Lung (tissue), 12 donors: ENCODE measurements around the gene PCDH17. TPM values are rescaled to one million over a fixed set of nuclear protein-coding genes. Genes with fewer than 3 reads are reported as not detected.

Source experiments
- ATAC-seq: fragments of 200-7000 bp; cut with Tn5 transposase; one replicate; pipeline ENCODE4 v1.9.1; 2020; ENCODE audit warnings: moderate number of reproducible peaks; ENCODE audit not compliant: insufficient read depth, low FRiP score
- DNase-seq, 3 donors: peaks; one replicate each; pipeline ENCODE4 v3.0.0-alpha.2; 2013 to 2017
- H3K27ac ChIP-seq, 2 donors: one replicate each; pipeline ENCODE4 v1.5.1; 2013; ENCODE audit warnings: mild to moderate bottlenecking in 2 of 2, moderate library complexity in 2 of 2, control low read depth in 1 of 2, inconsistent platforms in 1 of 2, low read depth in 1 of 2, low read length in 1 of 2
- H3K27me3 ChIP-seq, 3 donors: one replicate each; pipeline ENCODE4 v1.5.1; 2013; ENCODE audit warnings: low read length in 2 of 3; ENCODE audit not compliant: control insufficient read depth in 3 of 3, insufficient read depth in 3 of 3
- H3K36me3 ChIP-seq, 4 donors: one replicate each; pipeline ENCODE4 v1.5.1; 2013; ENCODE audit warnings: low read length in 4 of 4, mild to moderate bottlenecking in 1 of 4, moderate library complexity in 1 of 4; ENCODE audit not compliant: control insufficient read depth in 4 of 4, insufficient read depth in 4 of 4
- H3K4me1 ChIP-seq, 5 donors: one replicate each; pipeline ENCODE4 v1.5.1; 2013; ENCODE audit warnings: low read length in 5 of 5, mild to moderate bottlenecking in 2 of 5, moderate library complexity in 1 of 5; ENCODE audit not compliant: control insufficient read depth in 5 of 5, insufficient read depth in 5 of 5
- H3K4me3 ChIP-seq: one replicate; pipeline ENCODE4 v1.5.1; 2013; ENCODE audit warnings: mild to moderate bottlenecking, control low read depth, moderate library complexity
- H3K9ac ChIP-seq, 2 donors: one replicate each; pipeline ENCODE4 v1.5.1; 2013; ENCODE audit warnings: low read length in 2 of 2, control low read depth in 1 of 2; ENCODE audit not compliant: insufficient read depth in 1 of 2
- H3K9me3 ChIP-seq, 4 donors: one replicate each; pipeline ENCODE4 v1.5.1; 2013; ENCODE audit warnings: low read length in 3 of 4, mild to moderate bottlenecking in 1 of 4, moderate library complexity in 1 of 4; ENCODE audit not compliant: control insufficient read depth in 4 of 4, insufficient read depth in 3 of 4
- CTCF ChIP-seq: IDR thresholded peaks from 2 replicates; pipeline ENCODE4 v1.5.1; 2012; ENCODE audit warnings: mild to moderate bottlenecking; ENCODE audit errors: control extremely low read depth, extremely low read depth
- WGBS, 2 donors: extraction: QIAGEN DNeasy Blood & Tissue Kit; methylation state at CpG; one replicate each; pipeline ENCODE4 v1.1.7; 2013; 5-methylcytosine and 5-hydroxymethylcytosine counted together
- polyA plus RNA-seq, 2 donors: library from polyadenylated mRNA; stranded (reverse); fragments of 200-250 nt; gene quantifications; one replicate each; pipeline ENCODE4 v1.2.1, GENCODE V29; 2013
- total RNA-seq, 2 donors: library from RNA; depleted of rRNA in 1 of 2; stranded (reverse); fragments of >200 nt in 1 of 2; gene quantifications; one replicate each; pipeline ENCODE4 v1.2.1, GENCODE V29; 2014 to 2021
- donor health status: control.
- donor health status: control.
- donor health status: Bipolar disorder and iron deficiency.
- donor health status: healthy.
- donor health status: DM: yes; HTN: yes; CAD: no.

PCDH17 gene
- total and polyA plus RNA-seq, 4 donors: 3.4 to 64.7 (median 30.2) TPM

GRCh38 chr13:57636816-57637215, 5.3 kb downstream of the PCDH17 start:
- 60 to 79% methylated on average over 2 of the region's 2 CpGs for WGBS, 2 donors
- Histone ChIP-seq H3K4me3 (no peak overlapping the region), H3K36me3 (no peaks in the 10 kb centered on the region), H3K27me3 (peaks cover 5 to 33% (median 27%) of the 10 kb centered on the region in 3 donors), H3K9ac (no peak overlapping the region), H3K9me3 (peaks cover 0 to 18% (median 0%) of the 10 kb centered on the region in 4 donors), H3K27ac (no peak overlapping the region), H3K4me1 (peaks cover 0 to 26% (median 4%) of the 10 kb centered on the region in 5 donors)
- DNase-seq (no peak), ATAC-seq (no peak)
- TF ChIP-seq CTCF: no peak

GRCh38 chr13:57637515-57637914, 6.0 kb downstream of the PCDH17 start:
- WGBS, 2 donors: 70 to 82% methylated on average over 1 of the region's 1 CpG
- no peak overlapping the region for H3K4me3 ChIP-seq

GRCh38 chr13:57638186-57638890, 6.8 kb downstream of the PCDH17 start:
- ATAC-seq: no peak

More at GRCh38 chr13:57637515-57637914, 6.0 kb downstream of the PCDH17 start:
- Histone ChIP-seq H3K4me1 (peaks cover 0 to 19% (median 4%) of the 10 kb centered on the region in 5 donors), H3K36me3 (no peaks in the 10 kb centered on the region), H3K27me3 (peaks cover 5 to 28% (median 22%) of the 10 kb centered on the region in 3 donors), H3K9me3 (peaks cover 0 to 17% (median 0%) of the 10 kb centered on the region in 4 donors), H3K27ac (no peak overlapping the region), H3K9ac (no peak overlapping the region)
- no peak for TF ChIP-seq CTCF
- DNase-seq (no peak), ATAC-seq (no peak)

More at GRCh38 chr13:57638186-57638890, 6.8 kb downstream of the PCDH17 start:
- Histone ChIP-seq H3K36me3 (no peaks in the 10 kb centered on the region), H3K27ac (no peak overlapping the region), H3K9me3 (peaks cover 0 to 9% (median 0%) of the 10 kb centered on the region in 4 donors), H3K4me3 (no peak overlapping the region), H3K4me1 (peaks cover 0 to 11% (median 4%) of the 10 kb centered on the region in 5 donors), H3K9ac (no peak overlapping the region), H3K27me3 (peaks cover under 1 to 20% (median 14%) of the 10 kb centered on the region in 3 donors)
- TF ChIP-seq CTCF: no peak
- DNase-seq: no peak
- 64 to 73% methylated on average over 4 of the region's 4 CpGs for WGBS, 2 donors
